ENCODE data around the gene PROSER1.
"Not testable (repeated sequence)": the region's sequence is repeated elsewhere in the genome, so short reads cannot be mapped to it uniquely, and the experiment has no call there.

The PROSER1 gene

DNA sequence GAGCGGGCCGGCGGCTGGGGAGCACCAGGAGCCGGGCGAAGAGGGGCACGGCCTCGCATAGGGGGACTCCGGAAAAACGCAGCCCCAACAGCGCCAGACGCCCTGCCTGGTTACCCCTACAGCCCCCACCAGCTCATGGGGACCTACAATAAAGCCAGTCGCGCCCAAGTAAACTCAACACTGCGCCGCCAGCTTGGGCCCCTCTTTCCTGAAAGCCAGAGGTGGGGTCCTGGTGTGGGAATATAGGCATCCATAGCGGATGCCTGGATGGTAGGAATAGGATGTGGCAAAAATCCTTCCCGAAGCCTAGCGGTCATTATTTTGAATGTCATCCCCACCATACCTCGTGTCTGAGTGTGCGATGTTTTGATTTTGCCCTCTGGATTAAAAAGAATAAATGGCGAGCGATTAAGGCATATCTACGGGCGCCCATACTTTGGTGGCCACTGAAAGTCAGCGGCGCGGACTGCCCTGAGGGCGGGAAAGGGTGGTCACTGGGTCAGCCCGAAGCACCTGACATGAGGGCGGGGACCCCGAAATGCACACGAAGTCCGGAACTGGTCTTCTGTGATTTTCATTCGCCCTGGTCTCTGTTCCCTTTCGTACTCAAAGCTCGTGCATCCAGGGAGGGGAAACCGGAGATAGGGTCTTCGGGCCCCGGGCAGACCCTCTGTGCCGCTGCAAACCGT, at the start of gene PROSER1, which contains the start of gene NHLRC3:
PROSER1 (minus strand) TSS at position 210 of the 689 bp plus-strand sequence. CDS start 847 bp downstream, outside the sequence.
NHLRC3 (plus strand) TSS at position 577 of the 689 bp plus-strand sequence. CDS start 184 bp downstream, outside the sequence.
- in situ Hi-C loops (cut with HindIII; ENCODE audit: low sequenced_read_pairs): no loop called here

DNA sequence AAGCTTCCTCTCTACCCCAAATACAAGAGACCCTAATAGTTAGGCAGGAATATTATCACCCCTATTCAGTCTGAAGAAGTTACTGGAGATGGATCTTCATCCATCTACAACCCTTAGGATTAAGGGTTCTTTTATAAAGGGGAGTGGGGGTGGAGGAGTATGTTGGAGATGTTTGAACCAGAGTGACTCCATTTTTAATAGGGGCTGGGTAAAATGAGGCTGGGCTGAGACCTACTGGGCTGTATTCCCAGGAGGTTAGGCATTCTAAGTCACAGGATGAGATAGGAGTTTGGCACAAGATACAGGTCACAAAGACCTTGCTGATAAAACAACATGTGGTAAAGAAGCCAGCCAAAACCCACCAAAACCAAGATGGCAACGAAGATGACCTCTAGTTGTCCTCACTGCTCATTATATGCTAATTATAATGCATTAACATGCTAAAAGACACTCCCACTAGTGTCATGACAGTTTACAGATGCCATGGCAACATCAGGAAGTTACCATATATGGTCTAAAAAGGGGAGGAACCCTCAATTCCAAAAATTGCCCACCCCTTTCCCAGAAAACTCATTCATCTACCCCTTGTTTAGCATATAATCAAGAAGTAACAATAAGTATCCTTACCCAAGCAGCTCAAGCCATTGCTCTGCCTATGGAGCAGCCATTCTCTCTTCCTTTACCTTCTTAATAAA, 48.5 kb upstream of the PROSER1 start:
- in situ Hi-C loops (cut with HindIII; ENCODE audit: low sequenced_read_pairs): not testable (repeated sequence)

DNA sequence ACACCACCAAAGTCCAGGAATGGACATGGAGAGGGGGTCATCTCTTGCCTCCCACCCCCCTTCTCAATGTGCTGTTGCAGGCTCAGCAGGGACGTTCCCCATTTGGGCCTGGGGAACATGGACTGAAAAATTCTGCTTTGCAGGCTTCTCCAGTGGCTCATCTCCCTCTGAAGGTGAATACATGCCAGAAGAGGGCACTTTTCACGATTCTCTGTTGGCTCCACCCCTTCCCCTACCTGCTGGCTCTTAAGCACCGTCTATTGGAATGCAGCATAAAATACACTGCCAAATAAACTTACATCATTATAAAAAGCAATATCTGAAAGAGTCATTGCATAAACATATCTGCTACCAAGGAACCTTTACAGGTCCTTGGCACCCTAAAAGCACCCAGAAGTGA, 36.1 kb upstream of the PROSER1 start:
- in situ Hi-C loops (cut with HindIII; ENCODE audit: low sequenced_read_pairs): no loop called here

DNA sequence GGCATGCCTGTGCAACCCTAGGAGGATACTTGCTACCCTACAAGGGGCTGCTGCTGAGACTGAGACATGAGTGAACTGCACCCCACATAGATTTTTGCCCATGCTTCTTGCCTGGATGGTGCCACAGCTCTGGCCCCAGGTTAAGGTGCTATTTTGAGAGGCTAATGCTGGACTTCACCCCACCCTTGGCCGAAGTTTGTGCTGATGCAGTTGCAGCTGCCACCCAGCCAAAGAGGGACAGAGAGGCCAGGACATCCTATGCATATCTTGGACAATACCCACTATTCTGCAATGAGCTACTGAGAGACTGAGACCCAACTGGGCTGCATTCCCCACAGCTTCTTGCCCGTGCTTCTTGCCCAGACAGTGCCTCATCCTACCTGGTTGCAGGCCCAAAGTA, 35.0 kb upstream of the PROSER1 start:
- in situ Hi-C loops (cut with HindIII; ENCODE audit: low sequenced_read_pairs): no loop called here

DNA sequence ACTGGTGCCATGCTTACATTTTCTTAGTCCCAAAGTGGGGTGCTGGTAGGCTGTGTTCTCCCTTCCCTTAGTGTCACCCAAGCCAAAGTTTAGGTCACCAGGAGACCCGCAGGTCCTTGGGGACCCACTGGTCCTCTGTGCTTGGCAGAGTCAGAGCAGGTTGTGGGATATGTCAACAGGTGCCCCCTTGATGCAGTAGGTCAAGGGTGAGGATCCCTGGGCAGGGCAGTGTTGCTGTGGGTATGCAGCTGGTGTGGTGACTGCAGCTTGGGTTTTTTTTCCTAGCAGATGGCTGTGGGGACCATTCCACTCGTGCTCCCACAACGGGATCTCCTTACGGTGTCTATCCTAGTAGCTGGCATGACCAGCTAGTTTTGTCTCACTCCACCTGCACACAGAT, 24.1 kb upstream of the PROSER1 start:
- in situ Hi-C loops (cut with HindIII; ENCODE audit: low sequenced_read_pairs): no loop called here

DNA sequence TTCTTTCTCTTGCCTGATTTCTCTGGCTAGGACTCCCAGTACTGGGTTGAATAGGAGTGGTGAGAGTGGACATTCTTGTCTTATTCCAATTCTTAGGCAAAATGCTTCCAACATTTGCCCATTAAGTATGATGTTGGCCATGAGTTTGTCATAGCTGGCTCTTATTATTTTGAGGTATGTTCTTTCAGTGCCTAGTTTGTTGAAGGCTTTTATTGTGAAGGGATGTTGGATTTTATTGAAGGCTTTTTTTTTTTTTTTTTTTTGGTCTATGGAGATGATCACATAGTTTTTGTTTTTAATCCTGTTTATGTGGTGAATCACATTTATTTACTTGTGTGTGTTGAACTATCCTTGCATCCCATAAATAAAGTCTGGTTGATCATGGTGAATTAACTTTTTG, 20.2 kb upstream of the PROSER1 start:
- in situ Hi-C loops (cut with HindIII; ENCODE audit: low sequenced_read_pairs): no loop called here

DNA sequence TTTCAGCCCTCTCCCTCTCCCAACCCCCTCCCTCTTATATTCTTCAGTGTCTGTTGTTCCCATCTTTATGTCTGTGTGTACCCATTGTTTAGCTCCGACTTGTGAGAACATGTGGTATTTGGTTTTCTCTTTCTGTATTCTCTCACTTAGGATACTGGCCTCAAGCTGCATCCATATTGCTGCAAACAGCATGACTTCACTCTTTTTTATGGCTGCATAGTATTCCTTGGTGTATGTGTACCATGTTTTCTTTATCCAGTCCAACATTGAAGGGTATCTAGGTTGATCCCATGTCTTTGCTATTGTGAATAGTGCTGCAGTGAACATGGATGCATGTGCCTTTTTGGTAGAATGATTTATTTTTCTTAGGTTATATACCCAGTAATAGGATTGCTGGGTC, 18.1 kb upstream of the PROSER1 start:
- in situ Hi-C loops (cut with HindIII; ENCODE audit: low sequenced_read_pairs): no loop called here

DNA sequence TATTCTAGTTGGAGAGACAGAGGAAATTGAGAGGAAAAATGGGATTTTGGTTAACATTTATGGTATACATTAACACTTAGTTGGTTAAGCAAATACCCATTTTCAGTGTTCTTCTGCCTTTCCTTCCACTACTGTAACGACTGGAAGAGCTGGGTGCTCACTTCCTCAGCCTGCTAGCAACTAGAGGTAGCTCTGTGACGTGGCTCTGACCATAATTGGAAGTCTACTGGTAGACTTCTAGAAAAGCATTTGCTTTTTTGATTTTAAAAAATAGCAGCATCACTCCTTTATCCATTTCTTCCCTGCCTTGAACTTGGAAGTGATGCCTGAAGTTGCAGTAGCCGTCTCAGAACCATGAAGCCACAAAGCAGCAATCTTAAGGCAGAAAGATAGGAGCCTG, 16.2 kb upstream of the PROSER1 start:
- in situ Hi-C loops (cut with HindIII; ENCODE audit: low sequenced_read_pairs): no loop called here

DNA sequence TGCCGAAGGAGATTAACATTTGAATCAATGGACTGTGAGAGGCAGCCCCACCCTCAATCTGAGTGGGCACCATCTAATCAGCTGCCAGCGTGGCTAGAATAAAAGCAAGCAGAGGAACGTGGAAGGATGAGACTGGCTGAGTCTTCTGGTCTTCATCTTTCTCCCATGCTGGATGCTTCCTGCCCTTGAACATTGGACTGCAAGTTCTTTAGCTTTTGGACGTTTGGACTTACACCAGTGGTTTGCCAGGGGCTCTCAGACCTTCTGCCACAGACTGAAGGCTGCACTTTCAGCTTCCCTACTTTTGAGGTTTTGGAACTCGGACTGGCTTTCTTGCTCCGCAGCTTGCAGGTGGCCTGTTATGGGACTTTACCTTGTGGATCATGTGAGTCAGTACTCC, 15.1 kb upstream of the PROSER1 start:
- in situ Hi-C loops (cut with HindIII; ENCODE audit: low sequenced_read_pairs): no loop called here

DNA sequence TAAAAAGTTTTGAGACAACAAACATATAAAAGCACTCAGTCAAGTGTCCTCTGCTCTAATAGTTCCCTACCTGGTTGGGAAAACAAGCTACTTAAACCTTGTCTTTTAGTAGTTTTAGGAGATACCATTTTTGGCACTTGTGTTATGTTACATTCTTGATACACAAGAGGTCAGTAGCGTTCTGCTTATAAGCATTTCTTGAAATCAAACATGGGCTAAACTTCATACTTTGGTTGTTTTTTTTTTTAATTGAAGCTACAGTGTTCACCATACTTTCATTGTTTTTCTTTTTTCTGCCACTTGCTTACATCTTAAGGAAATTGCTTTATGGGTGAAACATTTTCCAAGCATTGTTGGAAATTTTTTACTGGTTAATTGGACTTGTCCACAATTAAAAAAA, 13.3 kb upstream of the PROSER1 start:
- in situ Hi-C loops (cut with HindIII; ENCODE audit: low sequenced_read_pairs): no loop called here

DNA sequence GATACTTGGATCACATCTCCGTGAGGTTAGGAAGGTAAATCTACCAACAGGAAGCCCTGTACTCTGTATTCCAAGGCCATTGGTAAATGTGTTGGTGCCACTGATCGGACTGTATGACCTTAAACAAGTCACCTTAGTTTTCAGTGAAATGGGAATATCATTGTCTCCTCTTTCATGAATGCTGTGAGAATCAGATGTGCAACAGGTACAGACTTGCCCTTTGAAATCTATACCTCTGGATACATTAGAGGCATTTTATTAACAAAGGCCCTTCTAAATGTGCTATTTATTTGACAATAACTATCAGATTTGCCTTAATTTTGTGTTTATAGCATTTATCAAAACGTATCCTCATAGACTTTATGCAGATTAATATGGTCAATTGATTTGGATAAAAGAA, 11.4 kb upstream of the PROSER1 start:
- in situ Hi-C loops (cut with HindIII; ENCODE audit: low sequenced_read_pairs): no loop called here

DNA sequence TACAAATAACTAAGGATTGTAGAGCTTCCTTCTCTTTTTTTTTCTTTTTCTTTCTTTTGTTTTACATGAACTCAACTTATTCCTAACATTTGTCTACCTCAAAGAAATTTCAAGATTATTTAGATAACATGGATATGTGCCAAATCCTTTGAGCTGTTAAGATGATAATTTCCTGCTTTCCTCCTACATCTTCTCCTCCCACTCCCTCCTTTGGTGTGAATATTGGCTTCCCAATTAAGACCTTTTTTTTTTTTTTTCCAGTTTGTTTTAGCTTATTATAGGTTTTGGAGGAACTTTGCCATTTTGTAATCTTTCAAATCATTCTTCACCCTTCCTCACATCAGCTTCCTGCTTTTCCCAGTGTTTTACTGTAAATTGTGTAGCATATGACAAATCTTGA, 10.9 kb upstream of the PROSER1 start:
- in situ Hi-C loops (cut with HindIII; ENCODE audit: low sequenced_read_pairs): no loop called here

DNA sequence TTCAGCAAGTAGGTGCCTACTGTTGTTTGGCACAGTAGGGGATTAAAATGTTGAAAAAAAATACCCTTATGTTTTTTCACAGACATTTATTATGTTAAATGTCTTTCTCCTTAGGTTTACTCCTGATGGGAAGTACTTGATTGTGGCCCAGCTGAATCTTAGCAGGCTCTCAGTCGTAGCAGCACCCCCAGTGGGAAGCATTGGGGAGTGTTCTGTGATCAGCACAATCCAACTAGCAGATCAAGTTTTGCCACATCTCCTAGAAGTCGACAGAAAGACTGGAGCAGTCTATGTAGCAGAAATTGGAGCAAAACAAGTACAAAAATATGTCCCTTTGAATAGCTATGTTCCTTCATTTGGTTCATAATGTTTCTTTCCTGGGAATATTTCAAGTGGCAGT, 9.7 kb upstream of the PROSER1 start:
- in situ Hi-C loops (cut with HindIII; ENCODE audit: low sequenced_read_pairs): no loop called here

DNA sequence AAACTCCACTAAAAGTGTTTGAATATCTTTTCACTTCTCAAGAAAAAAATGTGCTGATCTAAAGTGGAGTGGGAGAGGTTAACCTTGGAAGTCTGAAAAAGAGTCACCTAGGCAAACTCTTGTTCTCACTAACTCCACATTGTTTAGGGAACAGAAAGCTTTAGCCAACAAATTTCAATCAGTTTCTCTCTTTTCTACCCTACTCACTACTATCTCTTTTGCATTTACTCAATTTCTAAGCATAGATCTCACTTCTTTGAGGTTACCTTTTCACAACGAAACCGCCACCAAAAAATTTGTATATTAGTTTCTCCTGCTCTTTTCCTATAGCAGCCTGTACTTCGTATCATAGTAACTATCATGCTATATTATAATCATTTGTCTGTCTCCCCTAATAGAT, 6.6 kb upstream of the PROSER1 start:
- in situ Hi-C loops (cut with HindIII; ENCODE audit: low sequenced_read_pairs): no loop called here

DNA sequence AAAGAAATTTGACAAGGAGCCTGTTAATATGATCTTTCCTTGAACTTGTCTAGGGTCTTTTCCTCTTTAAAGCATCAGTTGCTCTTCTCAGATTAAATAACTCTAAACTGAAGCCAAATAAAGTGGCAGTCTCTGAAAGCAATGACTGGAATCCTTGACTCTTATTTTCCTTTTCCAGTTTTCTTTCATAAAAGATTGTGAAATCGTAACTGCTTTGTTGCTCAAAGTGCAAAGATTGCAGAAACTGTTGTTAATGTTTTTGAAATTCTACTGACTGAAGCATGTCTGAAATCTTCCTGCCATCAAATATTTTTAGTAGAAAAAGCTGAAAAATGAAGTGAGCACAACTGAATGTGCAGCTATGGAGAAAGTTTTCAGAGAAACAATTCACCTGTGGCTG, 2.3 kb upstream of the PROSER1 start:
- in situ Hi-C loops (cut with HindIII; ENCODE audit: low sequenced_read_pairs): no loop called here

DNA sequence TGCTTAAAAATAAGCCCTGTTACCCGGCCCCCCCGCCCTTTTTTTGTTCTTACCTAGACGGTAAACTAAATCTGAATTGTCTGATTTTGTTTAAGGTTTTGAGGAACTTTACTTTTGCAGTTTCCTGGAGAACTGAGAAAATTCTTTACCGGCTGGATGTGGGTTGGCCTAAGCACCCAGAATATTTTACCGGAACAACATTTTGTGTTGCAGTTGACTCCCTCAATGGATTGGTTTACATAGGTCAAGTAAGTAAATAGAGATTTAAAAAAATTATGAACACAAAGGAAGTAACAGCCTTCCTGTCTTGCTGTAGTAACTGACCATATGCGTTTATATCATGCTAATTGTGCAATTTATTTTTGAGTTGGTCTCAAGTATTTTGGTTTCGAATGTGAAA, 1.2 kb upstream of the PROSER1 start:
- in situ Hi-C loops (cut with HindIII; ENCODE audit: low sequenced_read_pairs): no loop called here

DNA sequence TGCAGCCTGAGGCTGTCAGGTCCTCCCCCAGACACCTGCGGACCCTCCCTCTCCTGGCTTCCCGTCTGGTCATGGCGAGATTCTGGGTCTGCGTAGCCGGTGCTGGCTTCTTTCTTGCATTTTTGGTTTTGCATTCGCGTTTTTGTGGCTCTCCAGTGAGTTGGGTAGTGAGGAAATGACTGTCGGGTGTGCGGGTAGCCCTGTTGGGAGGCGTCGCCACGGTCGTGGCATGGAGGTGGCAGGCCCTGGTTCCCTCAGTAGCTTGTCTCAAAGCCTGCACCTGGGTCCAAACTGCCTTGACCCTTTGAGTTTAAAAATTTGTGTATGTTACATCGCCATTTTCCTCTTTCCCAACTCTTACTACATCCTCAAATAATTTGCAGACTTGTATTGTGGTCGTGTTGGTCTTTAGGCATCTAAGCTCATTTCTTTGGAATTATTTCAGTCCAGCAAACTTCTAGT, 711 bp upstream of the PROSER1 start:
- in situ Hi-C loops (cut with HindIII; ENCODE audit: low sequenced_read_pairs): no loop called here

DNA sequence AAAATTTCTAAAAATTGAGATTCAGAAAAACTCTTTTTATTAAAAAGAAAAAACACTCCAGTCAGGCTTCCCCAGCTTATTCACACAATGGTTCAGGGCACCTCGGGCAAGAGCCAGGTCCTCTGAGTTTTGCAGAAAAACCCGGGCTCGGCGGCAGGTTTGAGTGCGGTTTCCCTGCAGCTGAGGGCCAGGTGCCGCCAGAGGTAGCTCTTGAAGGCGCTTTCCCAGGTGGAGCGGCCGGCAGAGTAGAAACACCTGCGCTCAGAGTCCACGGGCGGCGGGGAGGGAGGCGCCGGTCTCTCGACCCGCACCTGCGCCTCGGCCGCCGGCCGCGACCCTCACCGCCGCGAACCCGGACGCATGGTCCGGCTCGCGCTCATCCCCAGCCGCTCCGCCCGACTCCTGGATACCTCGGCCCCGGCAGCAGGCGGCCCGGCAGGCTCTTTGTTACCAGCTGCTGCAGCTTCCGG, 444 bp downstream of the PROSER1 start:
- in situ Hi-C loops (cut with HindIII; ENCODE audit: low sequenced_read_pairs): no loop called here

DNA sequence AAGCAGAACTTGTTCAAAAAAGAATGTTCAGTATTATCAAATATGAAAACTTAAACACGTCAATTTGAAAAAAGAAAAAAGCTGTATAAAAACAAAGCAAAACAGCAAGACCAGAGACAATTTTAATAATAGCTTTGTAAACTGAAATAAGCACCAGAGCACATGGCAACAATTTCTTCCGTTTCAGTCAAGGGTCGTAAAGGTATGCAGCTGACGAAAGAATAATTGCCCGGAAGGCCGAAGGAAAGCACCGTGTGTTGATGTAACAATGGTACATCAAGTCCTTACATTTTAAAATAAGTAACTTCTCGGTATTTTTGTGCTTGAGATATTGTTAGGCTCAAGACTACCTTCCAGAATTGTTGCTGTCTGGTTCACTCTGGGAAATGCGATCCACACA, 1.7 kb downstream of the PROSER1 start:
- in situ Hi-C loops (cut with HindIII; ENCODE audit: low sequenced_read_pairs): no loop called here

DNA sequence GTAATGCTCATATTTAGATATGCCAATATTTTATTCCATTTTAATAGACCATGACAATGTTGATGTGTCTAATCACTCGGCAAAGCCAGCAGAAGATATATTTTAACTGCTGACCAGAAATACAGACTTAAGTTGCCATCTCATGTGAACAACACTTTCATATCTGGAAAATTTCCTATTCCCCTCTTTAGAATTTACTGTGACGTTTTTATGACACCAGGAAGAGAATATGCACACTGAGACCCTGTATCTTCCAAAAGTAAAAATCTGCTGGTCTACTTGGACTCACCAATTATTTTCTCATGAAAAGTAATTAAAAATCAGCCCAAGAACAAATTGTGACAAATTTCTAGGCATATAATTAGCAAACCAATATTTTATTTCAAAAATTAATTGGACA, 2.1 kb downstream of the PROSER1 start:
- in situ Hi-C loops (cut with HindIII; ENCODE audit: low sequenced_read_pairs): no loop called here

DNA sequence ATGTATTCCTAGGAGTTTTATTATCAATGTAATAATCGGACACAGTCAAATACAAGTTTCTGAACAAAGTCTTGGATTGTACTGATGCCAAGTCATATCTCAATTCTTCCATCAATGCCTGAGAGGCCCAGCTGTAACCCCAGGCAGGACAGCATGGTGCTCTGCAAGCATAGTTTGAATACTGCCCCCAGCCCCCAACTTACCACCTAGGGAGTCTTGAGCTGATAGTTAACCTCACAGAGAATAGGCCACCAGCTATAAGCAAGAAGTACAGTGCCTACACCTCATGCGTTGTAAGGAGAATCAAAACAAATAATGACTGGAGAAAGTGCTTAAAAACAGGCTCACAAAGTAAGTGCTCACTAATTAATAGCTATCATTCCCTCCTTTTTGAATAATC, 2.7 kb downstream of the PROSER1 start:
- in situ Hi-C loops (cut with HindIII; ENCODE audit: low sequenced_read_pairs): no loop called here

DNA sequence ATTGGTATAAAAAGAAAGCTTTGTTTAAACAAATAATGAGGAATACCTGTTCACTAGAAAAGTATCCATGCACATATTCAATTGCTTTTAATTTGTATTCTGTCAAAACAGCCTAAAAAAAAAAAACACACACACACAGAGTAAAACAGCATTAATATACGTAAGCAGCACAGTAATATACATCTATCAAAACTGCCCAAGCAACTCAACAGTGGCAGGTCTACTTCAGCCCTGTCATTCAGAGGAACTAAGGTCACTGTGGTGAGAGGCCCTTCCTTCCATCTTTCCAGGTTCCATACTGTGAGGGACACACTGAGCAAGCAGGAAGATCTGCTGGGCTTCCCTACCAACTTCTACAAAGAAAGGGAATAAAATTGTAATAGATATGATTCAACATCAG, 3.8 kb downstream of the PROSER1 start:
- in situ Hi-C loops (cut with HindIII; ENCODE audit: low sequenced_read_pairs): no loop called here

All from DLD1 (cell line).